GM20000 (cell line): Measurements from ENCODE around the gene WDR48.

Experiments
- DNase-seq: peaks from one replicate; pipeline ENCODE4 v3.0.0; 2012; ENCODE audit warnings: low spot score
- CTCF ChIP-seq: IDR thresholded peaks from 2 replicates; pipeline ENCODE4 v1.5.1; 2012; ENCODE audit warnings: mild to moderate bottlenecking, control low read depth; ENCODE audit errors: extremely low read depth, missing control alignments

Gene WDR48

GRCh38 chr3:39134305-39134704 lies 82.5 kb downstream of the WDR48 start:
- TF ChIP-seq CTCF = no peak
- DNase-seq = no peak

- no peak for TF ChIP-seq CTCF
- no peak for DNase-seq
These were observed 83.5 kb downstream of the WDR48 start for GRCh38 chr3:39135170-39135805.

- TF ChIP-seq CTCF = no peak
- DNase-seq = no peak
These were observed 85.0 kb downstream of the WDR48 start for GRCh38 chr3:39136533-39137434.

- no peak for TF ChIP-seq CTCF
These were observed 85.7 kb downstream of the WDR48 start for GRCh38 chr3:39137435-39137936.

GRCh38 chr3:39137991-39138803 lies 86.4 kb downstream of the WDR48 start:
- no peak for DNase-seq
- no peak for TF ChIP-seq CTCF

More at GRCh38 chr3:39137435-39137936, 85.7 kb downstream of the WDR48 start:
- DNase-seq = no peak

GRCh38 chr3:39138804-39139415 lies 87.1 kb downstream of the WDR48 start:
- TF ChIP-seq CTCF = no peak
- DNase-seq = no peak
